ENCODE data around the gene PTTG1.

Gene PTTG1

GRCh38 chr5:160421625-160422258, at the start of gene PTTG1:
PTTG1 (plus strand) TSS chr5:160421855; CDS start chr5:160422313, 458 bp downstream.
- peak; percentile 92 to 93 for DNase-seq

GRCh38 chr5:160375166-160375565, 46.5 kb upstream of the PTTG1 start:
- DNase-seq, result no peak

GRCh38 chr5:160375701-160376100, 46.0 kb upstream of the PTTG1 start:
- DNase-seq, result no peak

GRCh38 chr5:160376416-160376815, 45.2 kb upstream of the PTTG1 start:
- DNase-seq, result no peak

- DNase-seq, result no peak
Observed at GRCh38 chr5:160377651-160378050, 44.0 kb upstream of the PTTG1 start.

- no peak for DNase-seq
Observed at GRCh38 chr5:160378330-160378729, 43.3 kb upstream of the PTTG1 start.

GRCh38 chr5:160379511-160379910, 42.1 kb upstream of the PTTG1 start:
- DNase-seq, result no peak

GRCh38 chr5:160380041-160380440, 41.6 kb upstream of the PTTG1 start:
- DNase-seq, result no peak

- no peak for DNase-seq
Observed at GRCh38 chr5:160382346-160382745, 39.3 kb upstream of the PTTG1 start.

GRCh38 chr5:160384681-160385080, 37.0 kb upstream of the PTTG1 start:
- no peak for DNase-seq

- DNase-seq, result no peak
Observed at GRCh38 chr5:160385496-160385895, 36.2 kb upstream of the PTTG1 start.

- no peak for DNase-seq
Observed at GRCh38 chr5:160387445-160387844, 34.2 kb upstream of the PTTG1 start.

- peak in 1 of 2 donors; percentile 31 for DNase-seq
Observed at GRCh38 chr5:160390787-160391696, 30.6 kb upstream of the PTTG1 start.

- no peak for DNase-seq
Observed at GRCh38 chr5:160395111-160395510, 26.5 kb upstream of the PTTG1 start.

GRCh38 chr5:160397492-160397891, 24.2 kb upstream of the PTTG1 start:
- no peak for DNase-seq

GRCh38 chr5:160398806-160399205, 22.8 kb upstream of the PTTG1 start:
- DNase-seq, result no peak

- DNase-seq, result peak; percentile 76 to 81
Observed at GRCh38 chr5:160399402-160400353, 22.0 kb upstream of the PTTG1 start, which contains the start of gene FAM200C. FAM200C (minus strand) TSS chr5:160400054; CDS start chr5:160395490, 4,564 bp downstream.

GRCh38 chr5:160418561-160419457, 2.8 kb upstream of the PTTG1 start, which contains the start of gene SLU7:
SLU7 (minus strand) TSS chr5:160419081; CDS start chr5:160415294, 3,787 bp downstream.
- peak; percentile 94 for DNase-seq

- no peak for DNase-seq
Observed at GRCh38 chr5:160419458-160420330, 2.0 kb upstream of the PTTG1 start.

GRCh38 chr5:160420331-160420610, 1.4 kb upstream of the PTTG1 start:
- DNase-seq, result no peak

GRCh38 chr5:160423099-160423498, 1.4 kb downstream of the PTTG1 start:
- DNase-seq, result no peak
